ENCODE results near the gene HDGF.

GRCh38 chr1:156746728-156747631 is 4.5 kb downstream of the HDGF start:
- peak; percentile 63 for TF ChIP-seq YY1 (IDR thresholded peaks at IDR 0.05; ENCODE audit: insufficient read depth, insufficient read length)
- TF ChIP-seq ZNF274 (IDR thresholded peaks at IDR 0.05; ENCODE audit: low read depth, low read length) = no peak
